SJSA1 (cell line): ENCODE results near the gene UVRAG. TPM values are rescaled to one million over a fixed set of nuclear protein-coding genes. Genes with fewer than 3 reads are reported as not detected.

Experiments
- DNase-seq, 2 experiments: peaks; one replicate each; pipeline ENCODE4 v3.0.0-alpha.2; 2015 to 2020; ENCODE audit warnings: low spot score in 2 of 2, low read depth in 1 of 2
- H3K27ac ChIP-seq: fragments of 250-450 bp; sonication (Bioruptor Pico); 2 replicates; pipeline ENCODE4 v1.5.1; 2020; ENCODE audit warnings: mild to moderate bottlenecking, moderate library complexity
- H3K27me3 ChIP-seq: fragments of 250-450 bp; sonication (Bioruptor Pico); replicated peaks from 2 replicates; pipeline ENCODE4 v1.5.1; 2020; ENCODE audit warnings: mild to moderate bottlenecking, moderate library complexity
- H3K36me3 ChIP-seq: fragments of 250-450 bp; sonication (Bioruptor Pico); 2 replicates; pipeline ENCODE4 v1.5.1; 2020; ENCODE audit warnings: mild to moderate bottlenecking
- H3K4me1 ChIP-seq: fragments of 250-450 bp; sonication (Bioruptor Pico); replicated peaks from 2 replicates; pipeline ENCODE4 v1.6.1; 2021; ENCODE audit warnings: mild to moderate bottlenecking
- H3K4me3 ChIP-seq: fragments of 250-450 bp; sonication (Bioruptor Pico); 2 replicates; pipeline ENCODE4 v1.5.1; 2020; ENCODE audit warnings: mild to moderate bottlenecking
- H3K9me3 ChIP-seq: fragments of 250-450 bp; sonication (Bioruptor Pico); replicated peaks from 2 replicates; pipeline ENCODE4 v1.5.1; 2020; ENCODE audit warnings: mild to moderate bottlenecking
- total RNA-seq: library from RNA; depleted of rRNA; stranded (reverse); fragments of >200 nt; shearing (Covaris generic); gene quantifications from 2 replicates; pipeline ENCODE4 v1.2.3, GENCODE V29; 2014

UVRAG gene
- total RNA-seq, 1 experiment from 2014 or later: 7.7 TPM

DNA sequence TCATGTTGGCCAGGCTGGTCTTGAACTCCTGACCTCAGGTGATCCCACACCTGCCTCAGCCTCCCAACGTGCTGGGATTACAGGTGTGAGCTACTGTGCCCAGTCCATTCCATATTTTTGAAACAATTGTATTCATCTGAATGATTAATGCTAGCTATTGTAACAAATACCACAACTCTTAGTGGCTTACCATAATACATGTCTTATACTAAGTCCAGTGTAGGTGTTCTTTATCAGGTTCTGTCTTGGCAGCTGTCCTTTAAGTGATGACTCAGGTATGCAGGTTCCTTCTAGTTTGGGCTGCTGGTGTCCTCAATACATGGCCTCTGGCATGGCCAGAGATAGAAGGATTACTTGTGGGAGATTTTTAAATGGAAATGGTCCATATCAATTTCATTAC, 39.0 kb downstream of the UVRAG start:
- Histone ChIP-seq H3K36me3 (no peaks in the 10 kb centered on the region), H3K4me3 (no peak overlapping the region), H3K9me3 (no peaks in the 10 kb centered on the region), H3K27me3 (no peaks in the 10 kb centered on the region), H3K4me1 (peaks cover 8% of the 10 kb centered on the region; the same call in 1 of the 2 replicates), H3K27ac (no peak overlapping the region)
- DNase-seq: no peak

- Histone ChIP-seq H3K9me3 (no peaks in the 10 kb centered on the region), H3K27me3 (no peaks in the 10 kb centered on the region), H3K4me1 (peaks cover 8% of the 10 kb centered on the region; the same call in 1 of the 2 replicates), H3K36me3 (no peaks in the 10 kb centered on the region), H3K4me3 (no peak overlapping the region), H3K27ac (no peak overlapping the region)
- no peak for DNase-seq
Observed at GRCh38 chr11:75855206-75855605, 40.2 kb downstream of the UVRAG start.

GRCh38 chr11:75856912-75857311, 41.9 kb downstream of the UVRAG start:
- Histone ChIP-seq H3K36me3 (no peaks in the 10 kb centered on the region), H3K27ac (no peak overlapping the region), H3K4me3 (no peak overlapping the region), H3K9me3 (no peaks in the 10 kb centered on the region), H3K4me1 (peaks cover 8% of the 10 kb centered on the region; the same call in 1 of the 2 replicates), H3K27me3 (no peaks in the 10 kb centered on the region)
- DNase-seq: no peak

- H3K4me1 ChIP-seq: peaks cover 8% of the 10 kb centered on the region; the same call in 1 of the 2 replicates
- no peak overlapping the region for H3K27ac ChIP-seq
- no peaks in the 10 kb centered on the region for H3K27me3 ChIP-seq
- no peak for DNase-seq
- H3K9me3 ChIP-seq: no peaks in the 10 kb centered on the region
- H3K36me3 ChIP-seq: no peaks in the 10 kb centered on the region
- H3K4me3 ChIP-seq: no peak overlapping the region
Observed at GRCh38 chr11:75858042-75858441, 43.0 kb downstream of the UVRAG start.

GRCh38 chr11:75858613-75859012, 43.6 kb downstream of the UVRAG start:
- Histone ChIP-seq H3K4me3 (no peak overlapping the region), H3K27ac (no peak overlapping the region), H3K27me3 (no peaks in the 10 kb centered on the region), H3K36me3 (no peaks in the 10 kb centered on the region), H3K9me3 (no peaks in the 10 kb centered on the region), H3K4me1 (peaks cover 8% of the 10 kb centered on the region; the same call in 1 of the 2 replicates)
- DNase-seq: peak in 1 of 2 experiments; percentile 3

DNA sequence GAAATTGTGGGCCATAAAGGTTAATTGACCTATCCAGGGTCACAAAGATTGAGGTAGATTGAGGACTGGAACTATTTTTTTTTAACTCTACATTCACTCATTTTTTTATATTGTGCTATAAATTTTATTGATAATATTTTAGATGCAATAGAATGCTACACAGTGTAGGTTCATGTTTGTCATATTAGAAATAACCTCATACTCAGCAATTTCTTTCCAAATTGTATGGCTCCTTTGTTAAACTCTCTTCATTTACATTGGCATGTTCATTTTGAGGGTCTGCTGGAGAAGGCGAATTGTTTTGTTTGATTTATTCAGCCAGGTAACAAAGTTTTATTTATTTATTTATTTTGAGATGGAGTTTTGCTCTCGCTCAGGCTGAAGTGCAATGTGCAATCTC, 44.6 kb downstream of the UVRAG start:
- no peaks in the 10 kb centered on the region for H3K9me3 ChIP-seq
- no peak for DNase-seq
- H3K27me3 ChIP-seq: no peaks in the 10 kb centered on the region
- H3K27ac ChIP-seq: no peak overlapping the region
- no peak overlapping the region for H3K4me3 ChIP-seq
- H3K4me1 ChIP-seq: peaks cover 8% of the 10 kb centered on the region; the same call in 1 of the 2 replicates
- no peaks in the 10 kb centered on the region for H3K36me3 ChIP-seq

DNA sequence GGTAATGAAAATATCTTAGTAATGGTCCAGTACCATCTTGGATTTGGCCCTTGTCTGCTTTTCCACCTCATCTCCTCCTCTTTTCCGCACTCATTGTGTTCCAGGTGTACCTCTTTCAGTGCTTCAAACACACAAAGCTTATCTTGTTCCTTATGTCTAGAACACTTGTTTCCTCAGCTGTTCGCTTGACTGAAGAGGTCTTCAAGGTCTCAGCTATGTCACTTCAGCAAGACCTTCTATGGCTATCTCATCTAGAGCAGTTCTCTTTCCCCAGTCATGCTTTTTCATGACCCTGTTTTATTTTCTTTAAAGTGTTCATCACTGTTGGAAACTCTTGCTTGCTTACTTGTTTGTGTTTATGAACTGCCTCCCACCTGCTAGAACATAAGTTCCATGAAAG, 47.4 kb downstream of the UVRAG start:
- no peaks in the 10 kb centered on the region for H3K27me3 ChIP-seq
- no peak overlapping the region for H3K4me3 ChIP-seq
- H3K4me1 ChIP-seq: peaks cover 8% of the 10 kb centered on the region; the same call in 1 of the 2 replicates
- no peak overlapping the region for H3K27ac ChIP-seq
- no peak for DNase-seq
- H3K9me3 ChIP-seq: no peaks in the 10 kb centered on the region
- H3K36me3 ChIP-seq: no peaks in the 10 kb centered on the region

DNA sequence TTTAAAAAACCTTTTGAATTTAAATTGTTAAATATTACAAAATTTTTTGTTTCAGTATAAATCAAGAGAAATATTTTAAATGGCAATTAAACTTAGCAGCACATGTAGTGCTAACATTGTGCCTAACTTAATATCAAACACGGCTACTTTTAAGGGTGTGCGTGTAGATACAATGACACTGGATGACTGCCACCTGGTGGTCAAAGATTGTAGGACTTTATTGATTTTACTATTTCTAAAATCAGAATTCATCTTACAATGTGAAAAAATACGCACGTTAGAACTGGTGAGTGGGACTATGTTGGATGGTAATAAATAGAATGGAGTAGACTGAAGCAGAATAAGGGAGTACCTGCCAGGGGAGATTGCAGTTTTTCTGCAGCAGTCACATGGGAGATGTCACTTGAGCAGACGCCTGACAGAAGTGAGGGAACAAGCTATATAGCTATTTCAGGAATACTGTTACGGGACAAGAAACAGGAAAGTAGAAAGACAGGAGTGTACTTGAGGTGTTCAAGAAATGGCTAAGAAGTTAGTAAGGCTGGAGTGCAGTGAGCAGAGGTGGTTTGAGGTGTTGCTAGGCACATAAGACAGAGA, 52.9 kb downstream of the UVRAG start:
- H3K27me3 ChIP-seq: no peaks in the 10 kb centered on the region
- no peak overlapping the region for H3K27ac ChIP-seq
- no peaks in the 10 kb centered on the region for H3K4me1 ChIP-seq
- DNase-seq: peak in 1 of 2 experiments; percentile 3
- H3K36me3 ChIP-seq: no peaks in the 10 kb centered on the region
- no peak overlapping the region for H3K4me3 ChIP-seq
- no peaks in the 10 kb centered on the region for H3K9me3 ChIP-seq

DNA sequence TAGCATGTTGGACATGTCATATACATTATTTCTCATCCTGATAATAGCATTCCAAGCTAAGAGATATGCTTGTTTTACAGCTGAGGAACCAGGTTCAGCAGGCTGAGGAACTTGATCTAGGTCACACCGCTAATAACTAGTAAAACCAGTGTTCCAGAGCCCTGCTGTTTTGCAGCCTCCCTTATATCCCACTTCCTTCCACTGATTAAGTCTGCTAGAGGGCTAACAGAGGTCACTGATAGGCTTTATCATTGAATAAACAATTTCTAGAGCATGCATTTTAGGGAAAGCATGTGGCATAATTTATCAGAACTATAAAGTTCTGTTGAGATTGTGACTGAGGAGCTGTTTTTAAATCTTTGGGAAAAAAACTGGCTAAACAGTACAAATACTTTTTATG, 54.0 kb downstream of the UVRAG start:
- Histone ChIP-seq H3K9me3 (no peaks in the 10 kb centered on the region), H3K4me1 (no peaks in the 10 kb centered on the region), H3K4me3 (no peak overlapping the region), H3K36me3 (no peaks in the 10 kb centered on the region), H3K27ac (no peak overlapping the region), H3K27me3 (no peaks in the 10 kb centered on the region)
- DNase-seq: no peak

DNA sequence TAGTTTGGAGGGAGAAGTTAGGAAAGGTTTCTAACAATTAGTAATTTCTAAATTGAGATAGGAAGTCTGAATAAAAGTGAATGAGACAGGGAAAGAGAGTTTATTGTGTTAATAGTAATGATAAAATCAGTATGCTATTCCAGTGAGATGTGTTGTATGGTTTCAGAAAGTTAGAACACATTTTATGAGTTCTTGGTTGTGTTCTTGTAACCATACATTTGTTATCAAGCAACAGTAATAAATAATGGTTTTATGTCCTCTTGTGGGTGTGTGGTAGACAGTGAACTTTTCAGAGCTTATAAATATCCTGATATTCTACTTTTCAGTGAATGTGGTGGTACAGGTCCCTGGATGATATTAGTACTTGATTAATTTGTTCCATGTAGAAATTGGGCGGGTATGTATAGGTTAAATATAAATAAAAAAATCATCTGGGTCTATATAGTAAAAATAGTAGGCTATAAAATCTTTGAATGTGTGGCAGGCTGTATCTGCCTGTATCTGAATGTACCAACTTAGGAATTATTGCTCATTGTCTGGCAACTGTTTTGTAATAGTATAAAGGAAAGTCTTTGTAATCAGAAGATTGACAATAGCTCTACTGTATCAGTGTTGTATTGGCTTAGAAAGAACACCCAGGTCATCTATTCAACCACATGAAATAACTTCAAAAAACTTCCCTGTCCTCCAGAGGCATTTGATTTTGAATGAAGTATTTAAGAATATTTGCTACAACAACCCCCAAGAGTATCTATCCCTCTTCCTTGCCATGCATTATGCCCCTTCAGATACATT, 54.8 kb downstream of the UVRAG start:
- Histone ChIP-seq H3K27me3 (no peaks in the 10 kb centered on the region), H3K36me3 (no peaks in the 10 kb centered on the region), H3K27ac (no peak overlapping the region), H3K9me3 (no peaks in the 10 kb centered on the region), H3K4me1 (no peaks in the 10 kb centered on the region), H3K4me3 (no peak overlapping the region)
- DNase-seq: no peak

DNA sequence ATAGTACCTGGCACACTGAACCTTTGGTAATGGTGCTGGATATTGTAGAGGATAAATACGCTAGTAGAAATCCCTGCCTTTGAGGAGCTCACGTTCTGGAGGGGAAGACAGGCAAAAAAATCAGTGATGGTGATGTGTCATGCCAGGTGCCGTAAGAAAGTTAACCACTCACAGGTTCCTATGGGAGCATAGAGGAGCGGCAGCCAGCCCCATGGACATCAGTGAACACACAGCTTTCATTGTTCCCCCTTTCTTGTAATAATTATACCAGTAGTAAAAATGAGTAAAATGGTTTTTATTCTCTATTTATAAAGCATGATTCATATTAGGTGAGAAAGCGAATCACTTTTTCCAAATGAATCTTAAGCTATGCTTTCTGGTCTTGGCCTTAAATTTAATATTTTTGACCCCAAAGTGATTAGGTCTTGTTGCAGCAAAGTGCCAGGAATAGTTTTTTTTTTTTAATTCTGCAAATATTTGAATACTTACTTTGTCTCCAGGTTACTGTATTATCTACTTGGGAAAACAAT, 57.9 kb downstream of the UVRAG start:
- H3K27me3 ChIP-seq: no peaks in the 10 kb centered on the region
- DNase-seq: no peak
- H3K9me3 ChIP-seq: no peaks in the 10 kb centered on the region
- no peaks in the 10 kb centered on the region for H3K36me3 ChIP-seq
- H3K4me1 ChIP-seq: no peaks in the 10 kb centered on the region
- H3K27ac ChIP-seq: no peak overlapping the region
- H3K4me3 ChIP-seq: no peak overlapping the region

DNA sequence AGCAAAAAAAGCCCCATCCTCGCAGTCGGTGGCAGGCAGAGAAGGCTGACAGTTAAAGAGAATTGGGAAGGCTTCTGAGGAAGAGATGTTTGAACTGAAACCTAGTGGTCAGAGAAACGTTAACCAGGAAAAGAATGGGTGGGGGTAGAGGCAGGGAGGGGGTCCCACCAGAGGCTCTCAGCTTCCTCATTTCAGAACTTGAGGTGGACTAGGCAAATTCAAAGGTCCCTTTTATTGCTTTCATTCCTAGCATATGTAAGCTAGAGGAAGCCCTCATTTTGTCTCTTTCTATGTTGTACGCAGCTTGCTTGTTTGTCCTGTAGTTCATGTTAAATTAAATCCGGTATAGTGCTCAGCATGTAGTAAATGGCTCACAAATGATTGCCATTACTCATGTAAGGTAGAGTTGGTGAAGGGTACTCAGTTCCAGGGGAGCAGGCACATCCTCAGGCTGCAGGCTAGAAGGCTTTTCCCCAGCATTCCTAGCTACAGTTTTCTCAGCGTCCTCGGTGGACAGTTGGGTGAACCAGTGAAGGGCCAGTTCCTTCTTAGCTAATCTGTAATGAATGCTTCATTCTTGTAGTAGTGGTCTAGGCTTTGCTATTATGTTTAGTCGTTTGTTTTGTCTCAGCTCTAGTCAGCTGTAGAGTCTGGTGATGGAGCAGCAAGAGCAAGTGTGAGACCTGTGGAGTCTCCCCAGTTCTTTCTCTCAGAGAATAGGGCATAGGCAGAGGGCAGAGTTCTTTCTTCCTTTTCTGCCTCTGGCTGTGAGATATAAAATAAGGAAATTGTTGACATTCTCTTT, 58.6 kb downstream of the UVRAG start:
- Histone ChIP-seq H3K27ac (no peak overlapping the region), H3K4me3 (no peak overlapping the region), H3K36me3 (no peaks in the 10 kb centered on the region), H3K4me1 (no peaks in the 10 kb centered on the region), H3K27me3 (no peaks in the 10 kb centered on the region), H3K9me3 (no peaks in the 10 kb centered on the region)
- no peak for DNase-seq

GRCh38 chr11:75874684-75875341, 59.8 kb downstream of the UVRAG start:
- H3K9me3 ChIP-seq: no peaks in the 10 kb centered on the region
- H3K36me3 ChIP-seq: no peaks in the 10 kb centered on the region
- no peaks in the 10 kb centered on the region for H3K27me3 ChIP-seq
- H3K4me3 ChIP-seq: no peak overlapping the region
- no peaks in the 10 kb centered on the region for H3K4me1 ChIP-seq
- DNase-seq: no peak
- H3K27ac ChIP-seq: no peak overlapping the region
